ENCODE measurements around the gene ARFGAP1.

DNA sequence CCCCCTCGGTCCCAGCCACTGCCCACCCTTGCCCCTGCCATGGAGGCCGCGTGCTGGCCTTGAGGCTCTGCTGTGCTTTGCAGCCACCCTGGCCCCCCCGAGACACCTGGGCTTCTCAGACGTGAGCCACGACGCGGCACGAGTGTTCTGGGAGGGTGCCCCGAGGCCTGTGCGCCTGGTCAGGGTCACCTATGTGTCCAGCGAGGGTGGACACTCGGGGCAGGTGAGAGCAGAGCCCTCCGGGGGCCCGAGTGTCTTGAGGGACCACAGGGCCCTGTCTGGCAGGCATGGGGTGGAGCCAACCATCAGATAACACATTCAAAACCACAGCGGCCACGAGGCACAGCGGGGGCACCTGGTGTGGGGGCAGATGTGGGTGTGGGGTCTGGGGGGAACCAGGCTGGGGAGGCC is 39.2 kb downstream of the ARFGAP1 start:
- TF ChIP-seq, protein P1, sequence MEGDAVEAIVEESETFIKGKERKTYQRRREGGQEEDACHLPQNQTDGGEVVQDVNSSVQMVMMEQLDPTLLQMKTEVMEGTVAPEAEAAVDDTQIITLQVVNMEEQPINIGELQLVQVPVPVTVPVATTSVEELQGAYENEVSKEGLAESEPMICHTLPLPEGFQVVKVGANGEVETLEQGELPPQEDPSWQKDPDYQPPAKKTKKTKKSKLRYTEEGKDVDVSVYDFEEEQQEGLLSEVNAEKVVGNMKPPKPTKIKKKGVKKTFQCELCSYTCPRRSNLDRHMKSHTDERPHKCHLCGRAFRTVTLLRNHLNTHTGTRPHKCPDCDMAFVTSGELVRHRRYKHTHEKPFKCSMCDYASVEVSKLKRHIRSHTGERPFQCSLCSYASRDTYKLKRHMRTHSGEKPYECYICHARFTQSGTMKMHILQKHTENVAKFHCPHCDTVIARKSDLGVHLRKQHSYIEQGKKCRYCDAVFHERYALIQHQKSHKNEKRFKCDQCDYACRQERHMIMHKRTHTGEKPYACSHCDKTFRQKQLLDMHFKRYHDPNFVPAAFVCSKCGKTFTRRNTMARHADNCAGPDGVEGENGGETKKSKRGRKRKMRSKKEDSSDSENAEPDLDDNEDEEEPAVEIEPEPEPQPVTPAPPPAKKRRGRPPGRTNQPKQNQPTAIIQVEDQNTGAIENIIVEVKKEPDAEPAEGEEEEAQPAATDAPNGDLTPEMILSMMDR (IDR thresholded peaks at IDR 0.05; ENCODE audit: low read depth, low read length) = no peak
- TF ChIP-seq EZH2phosphoT487 (IDR thresholded peaks at IDR 0.05; ENCODE audit: low read depth) = no peak
